Measurements from ENCODE around the gene PTCD3.

DNA sequence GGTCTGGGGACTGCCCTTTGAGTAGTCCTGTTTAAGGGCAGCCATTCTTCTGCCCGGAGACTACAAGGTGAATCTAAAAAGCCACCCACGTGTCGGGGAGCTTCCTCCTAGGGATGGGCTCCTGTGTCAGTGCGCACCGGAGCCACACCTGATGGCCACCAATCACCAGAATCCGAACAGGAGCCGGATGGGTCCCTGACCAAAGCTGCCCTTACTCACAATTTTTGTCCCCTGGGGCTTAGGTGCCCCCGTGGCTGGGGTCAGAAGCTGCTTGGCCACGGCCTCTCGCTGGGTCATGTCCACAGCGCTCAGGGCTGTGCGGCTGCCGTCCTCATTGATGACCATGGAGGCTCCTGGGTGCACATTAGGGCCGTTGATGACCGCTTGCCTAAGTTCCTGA lies 31.2 kb upstream of the PTCD3 start:
- TF ChIP-seq, protein P1, sequence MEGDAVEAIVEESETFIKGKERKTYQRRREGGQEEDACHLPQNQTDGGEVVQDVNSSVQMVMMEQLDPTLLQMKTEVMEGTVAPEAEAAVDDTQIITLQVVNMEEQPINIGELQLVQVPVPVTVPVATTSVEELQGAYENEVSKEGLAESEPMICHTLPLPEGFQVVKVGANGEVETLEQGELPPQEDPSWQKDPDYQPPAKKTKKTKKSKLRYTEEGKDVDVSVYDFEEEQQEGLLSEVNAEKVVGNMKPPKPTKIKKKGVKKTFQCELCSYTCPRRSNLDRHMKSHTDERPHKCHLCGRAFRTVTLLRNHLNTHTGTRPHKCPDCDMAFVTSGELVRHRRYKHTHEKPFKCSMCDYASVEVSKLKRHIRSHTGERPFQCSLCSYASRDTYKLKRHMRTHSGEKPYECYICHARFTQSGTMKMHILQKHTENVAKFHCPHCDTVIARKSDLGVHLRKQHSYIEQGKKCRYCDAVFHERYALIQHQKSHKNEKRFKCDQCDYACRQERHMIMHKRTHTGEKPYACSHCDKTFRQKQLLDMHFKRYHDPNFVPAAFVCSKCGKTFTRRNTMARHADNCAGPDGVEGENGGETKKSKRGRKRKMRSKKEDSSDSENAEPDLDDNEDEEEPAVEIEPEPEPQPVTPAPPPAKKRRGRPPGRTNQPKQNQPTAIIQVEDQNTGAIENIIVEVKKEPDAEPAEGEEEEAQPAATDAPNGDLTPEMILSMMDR (IDR thresholded peaks at IDR 0.05), result no peak
- TF ChIP-seq POLR2A (IDR thresholded peaks at IDR 0.05), result no peak

All from testis (tissue), 2 donors.